HCT116 (cell line): Measurements from ENCODE around the gene UBE2V1. TPM values are rescaled to one million over a fixed set of nuclear protein-coding genes. Genes with fewer than 3 reads are reported as not detected.

ENCODE experiments used
- ATAC-seq: fragments of 200-7000 bp; cut with Tn5 transposase; 2 replicates; pipeline ENCODE4 v1.9.1; 2020; ENCODE audit warnings: mild to moderate bottlenecking, moderate library complexity
- BruUV-seq: library from RNA; stranded (reverse); fragments of 400-500 nt; replicated peaks from 2 replicates; lab custom pipeline; 2021; lab: Mats Ljungman, UMichigan
- CTCF ChIA-PET: fragments of 300-600 bp; sonication (Branson Sonifier 250); formaldehyde crosslinking; loops from one replicate; lab custom pipeline; 2021; ENCODE audit warnings: antibody characterized with exemption; lab: Charles Lee
- POLR2A ChIA-PET: fragments of 300-600, 350-600 bp; sonication (Branson Sonifier 250); formaldehyde crosslinking; loops from one replicate; lab custom pipeline; 2021; ENCODE audit warnings: antibody characterized with exemption; lab: Charles Lee
- RAD21 ChIA-PET, 2 experiments: fragments of 300-600 bp; sonication (Branson Sonifier 250); formaldehyde crosslinking; loops; one replicate each; lab custom pipeline; 2023; ENCODE audit warnings: low total read pairs in 2 of 2; ENCODE audit not compliant: uncharacterized antibody in 2 of 2, unreplicated experiment in 2 of 2, low non-redundant PET in 1 of 2; lab: Charles Lee
- DNase-seq: peaks from one replicate; pipeline ENCODE4 v3.0.0-alpha.2; 2010; ENCODE audit warnings: low read depth, low spot score
- H2AFZ ChIP-seq: fragments of 200-600 bp; shearing (Covaris generic), sonication (generic); 2 replicates; pipeline ENCODE4 v1.6.1; 2017; ENCODE audit warnings: low read depth, mixed run types, mixed read lengths, antibody characterized with exemption, low read length; ENCODE audit not compliant: poor library complexity, severe bottlenecking
- H3K27ac ChIP-seq: 2 replicates; pipeline ENCODE4 v1.5.1; 2012; ENCODE audit warnings: low read depth, low read length
- H3K27me3 ChIP-seq: fragments of 200-600 bp; sonication (generic); 2 replicates; pipeline ENCODE4 v1.6.1; 2016; ENCODE audit warnings: mixed run types, low read length, mixed read lengths; ENCODE audit not compliant: insufficient read depth
- H3K36me3 ChIP-seq, 2 experiments: fragments of 200-500 bp in 1 of 2; fragments of 200-600 bp in 1 of 2; sonication (Bioruptor generic) in 1 of 2; sonication (generic) in 1 of 2; 2 replicates each; pipeline versions ENCODE4 v1.5.1 to v1.6.1; 2014 to 2016; ENCODE audit warnings: low read length in 2 of 2, inconsistent platforms in 1 of 2, mixed read lengths in 1 of 2, mixed run types in 1 of 2; ENCODE audit not compliant: insufficient read depth in 2 of 2, control insufficient read depth in 1 of 2
- H3K4me1 ChIP-seq, 2 experiments: fragments of 200-600 bp in 1 of 2; sonication (generic) in 1 of 2; 2 replicates each; pipeline versions ENCODE4 v1.5.1 to v1.6.1; 2012 to 2017; ENCODE audit warnings: low read length in 2 of 2, inconsistent platforms in 1 of 2, mild to moderate bottlenecking in 1 of 2, mixed read lengths in 1 of 2, mixed run types in 1 of 2, moderate library complexity in 1 of 2; ENCODE audit not compliant: insufficient read depth in 2 of 2, control insufficient read depth in 1 of 2
- H3K4me2 ChIP-seq: fragments of 200-600 bp; sonication (generic); 2 replicates; pipeline ENCODE4 v1.6.1; 2017; ENCODE audit warnings: mixed run types, low read length, mixed read lengths
- H3K4me3 ChIP-seq, 2 experiments: fragments of 200-600 bp in 1 of 2; sonication (generic) in 1 of 2; replicated peaks in 1 of 2; 2 replicates each; pipeline ENCODE4 v1.5.1; 2011 to 2016; ENCODE audit warnings: low read length in 2 of 2, control low read depth in 1 of 2, low read depth in 1 of 2, mild to moderate bottlenecking in 1 of 2, mixed read lengths in 1 of 2, mixed run types in 1 of 2
- H3K79me2 ChIP-seq: fragments of 200-600 bp; sonication (generic); 2 replicates; pipeline ENCODE4 v1.6.1; 2017; ENCODE audit warnings: mild to moderate bottlenecking, mixed run types, low read length, moderate library complexity, mixed read lengths; ENCODE audit not compliant: insufficient read depth
- H3K9ac ChIP-seq: fragments of 200-600 bp; sonication (generic); 2 replicates; pipeline ENCODE4 v1.6.1; 2016; ENCODE audit warnings: low read length, mixed read lengths
- H3K9me2 ChIP-seq: fragments of 200-600 bp; sonication (generic), shearing (Covaris generic); 2 replicates; pipeline ENCODE4 v1.6.1; 2017; ENCODE audit warnings: mixed run types, mild to moderate bottlenecking, moderate library complexity; ENCODE audit not compliant: insufficient read depth
- H3K9me3 ChIP-seq, 2 experiments: fragments of 200-500 bp in 1 of 2; fragments of 200-600 bp in 1 of 2; sonication (Bioruptor generic) in 1 of 2; sonication (generic) in 1 of 2; 2 replicates each; pipeline ENCODE4 v1.6.1; 2014 to 2017; ENCODE audit warnings: low read length in 2 of 2, mixed read lengths in 2 of 2, inconsistent platforms in 1 of 2, low read depth in 1 of 2, mild to moderate bottlenecking in 1 of 2, mixed run types in 1 of 2, moderate library complexity in 1 of 2; ENCODE audit not compliant: control insufficient read depth in 1 of 2, insufficient read depth in 1 of 2
- H4K20me1 ChIP-seq: fragments of 200-600 bp; sonication (generic), shearing (Covaris generic); 2 replicates; pipeline ENCODE4 v1.6.1; 2017; ENCODE audit warnings: mixed run types, mild to moderate bottlenecking, moderate library complexity; ENCODE audit not compliant: insufficient read depth
- CBX3 ChIP-seq: IDR thresholded peaks from 2 replicates; pipeline ENCODE4 v1.6.1; 2012; ENCODE audit warnings: low read depth
- CEBPB ChIP-seq: IDR thresholded peaks from 2 replicates; pipeline ENCODE4 v1.6.1; 2012; ENCODE audit warnings: low read depth
- CTCF ChIP-seq, 3 experiments: fragments of 200-600 bp in 1 of 3; sonication (generic) in 1 of 3; IDR thresholded peaks in 2 of 3; conservative IDR thresholded peaks in 1 of 3; 2 replicates each; pipeline ENCODE4 v1.5.1; 2012 to 2017; ENCODE audit warnings: low read depth in 2 of 3, low read length in 2 of 3, antibody characterized with exemption in 1 of 3, borderline replicate concordance in 1 of 3, control low read depth in 1 of 3, mild to moderate bottlenecking in 1 of 3, mixed read lengths in 1 of 3, mixed run types in 1 of 3, moderate library complexity in 1 of 3; ENCODE audit not compliant: insufficient read depth in 1 of 3
- EGR1 ChIP-seq: IDR thresholded peaks from 2 replicates; pipeline ENCODE4 v1.6.1; 2012; ENCODE audit warnings: low read depth
- EZH2 ChIP-seq: fragments of 200-600 bp; sonication (generic); IDR thresholded peaks from 2 replicates; pipeline ENCODE4 v1.6.1; 2017; ENCODE audit warnings: antibody characterized with exemption, mixed run types
- EZH2phosphoT487 ChIP-seq: fragments of 200-600 bp; IDR thresholded peaks from 2 replicates; pipeline ENCODE4 v1.6.1; 2018; ENCODE audit warnings: antibody characterized with exemption, borderline replicate concordance
- FOSL1 ChIP-seq: IDR thresholded peaks from 2 replicates; pipeline ENCODE4 v1.6.1; 2012; ENCODE audit warnings: low read depth
- JUND ChIP-seq: IDR thresholded peaks from 2 replicates; pipeline ENCODE4 v1.6.1; 2012
- MAX ChIP-seq: IDR thresholded peaks from 2 replicates; pipeline ENCODE4 v1.6.1; 2012
- POLR2A ChIP-seq: IDR thresholded peaks from 2 replicates; pipeline ENCODE4 v1.7.0; 2011; ENCODE audit warnings: borderline replicate concordance; ENCODE audit not compliant: insufficient read depth, insufficient read length; ENCODE audit errors: extremely low read depth
- RAD21 ChIP-seq: IDR thresholded peaks from 2 replicates; pipeline ENCODE4 v1.6.1; 2012; ENCODE audit warnings: low read depth, mild to moderate bottlenecking
- REST ChIP-seq: IDR thresholded peaks from 2 replicates; pipeline ENCODE4 v1.6.1; 2012; ENCODE audit warnings: low read depth
- SIN3A ChIP-seq: IDR thresholded peaks from 2 replicates; pipeline ENCODE4 v1.6.1; 2012; ENCODE audit warnings: low read depth
- SP1 ChIP-seq: IDR thresholded peaks from 2 replicates; pipeline ENCODE4 v1.6.1; 2012; ENCODE audit warnings: low read depth
- TCF7L2 ChIP-seq: IDR thresholded peaks from 2 replicates; pipeline ENCODE4 v1.7.0; 2011; ENCODE audit warnings: borderline replicate concordance, inconsistent platforms; ENCODE audit not compliant: insufficient read depth, insufficient read length; ENCODE audit errors: extremely low read depth
- YY1 ChIP-seq: IDR thresholded peaks from 2 replicates; pipeline ENCODE4 v1.6.1; 2011; ENCODE audit warnings: low read length, low read depth, moderate library complexity, mild to moderate bottlenecking; ENCODE audit not compliant: insufficient replicate concordance; ENCODE audit errors: extremely low read depth
- ZBTB33 ChIP-seq: IDR thresholded peaks from 2 replicates; pipeline ENCODE4 v1.6.1; 2011; ENCODE audit warnings: mild to moderate bottlenecking, low read length, moderate library complexity; ENCODE audit not compliant: insufficient replicate concordance; ENCODE audit errors: extremely low read depth
- ZFX ChIP-seq: fragments of 450-650 bp; IDR thresholded peaks from 2 replicates; pipeline ENCODE4 v1.6.1; 2017
- ZNF274 ChIP-seq: fragments of 200-500 bp; sonication (Bioruptor generic); IDR thresholded peaks from 2 replicates; pipeline ENCODE4 v1.6.1; 2014; ENCODE audit warnings: mild to moderate bottlenecking, low read depth, low read length, inconsistent platforms
- intact Hi-C: fragments of 100-400 bp; cut with micrococcal nuclease; formaldehyde crosslinking; loops from 2 replicates; pipeline ENCODE4 v1.10.0; 2022
- total RNA-seq: library from RNA; stranded (reverse); gene quantifications from one replicate; pipeline ENCODE4 v1.2.1, GENCODE V29; 2021; ENCODE audit not compliant: unreplicated experiment
- TF ChIP-seq, protein P1 (sequence below): IDR thresholded peaks from 2 replicates; pipeline ENCODE4 v1.6.1; 2012

The UBE2V1 gene
- total RNA-seq, 1 experiment from 2014 or later, result 114 TPM

DNA sequence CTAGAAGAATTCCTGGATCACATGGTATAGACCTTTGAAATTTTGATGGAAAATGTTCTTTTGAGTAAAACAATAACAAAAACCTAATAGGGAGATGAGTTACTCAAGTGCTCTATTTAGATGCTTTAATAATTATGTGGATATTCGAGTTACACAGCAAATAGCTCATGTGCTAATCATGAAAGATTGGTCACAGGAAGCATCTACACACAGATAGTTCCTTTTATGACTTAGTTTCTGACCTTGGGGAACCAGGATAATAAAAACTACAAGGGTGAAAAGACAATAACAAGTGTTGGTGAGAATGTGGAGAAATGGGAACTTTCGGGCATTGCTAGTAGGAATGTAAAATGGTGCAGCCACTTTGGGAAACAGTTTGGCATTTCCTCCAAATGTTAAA lies 19.7 kb downstream of the UBE2V1 start:
- no peak for DNase-seq
- Histone ChIP-seq H3K36me3 (peaks cover 22 to 39% of the 10 kb centered on the region in 2 experiments), H3K4me1 (no peaks in the 10 kb centered on the region; a peak in 1 of 4 replicates), H3K9ac (no peak overlapping the region), H3K79me2 (peaks cover 93% of the 10 kb centered on the region), H3K9me2 (no peaks in the 10 kb centered on the region), H3K27ac (no peak overlapping the region)
- CTCF ChIA-PET, result no interaction called here
- no TSS peak for BruUV-seq
- intact Hi-C loops, result no loop called here
- ATAC-seq, result no peak
- TF ChIP-seq ZNF274 (no peak), SIN3A (no peak), REST (no peak), POLR2A (no peak), FOSL1 (no peak), SP1 (no peak), ZFX (no peak), YY1 (no peak), EZH2 (no peak), EGR1 (no peak), MAX (no peak), CEBPB (no peak), TCF7L2 (no peak), RAD21 (no peak), EZH2phosphoT487 (no peak), ZBTB33 (no peak), JUND (no peak), CTCF (IDR thresholded peaks at IDR 0.05 in 2 of 3, conservative IDR thresholded peaks at IDR 0.05 in 1 of 3; ENCODE audit: borderline replicate concordance in 1 of 3, insufficient read depth in 1 of 3, low read depth in 2 of 3, low read length in 2 of 3) (no peak), CBX3 (no peak)
- TF ChIP-seq, protein P1, sequence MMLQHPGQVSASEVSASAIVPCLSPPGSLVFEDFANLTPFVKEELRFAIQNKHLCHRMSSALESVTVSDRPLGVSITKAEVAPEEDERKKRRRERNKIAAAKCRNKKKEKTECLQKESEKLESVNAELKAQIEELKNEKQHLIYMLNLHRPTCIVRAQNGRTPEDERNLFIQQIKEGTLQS, result no peak
- TF ChIP-seq, all 23 proteins: peak for 0
- Histone ChIP-seq H3K4me3 (no peak overlapping the region), H2AFZ (no peak overlapping the region), H3K4me2 (no peak overlapping the region), H4K20me1 (no peaks in the 10 kb centered on the region), H3K27me3 (no peaks in the 10 kb centered on the region), H3K9me3 (no peaks in the 10 kb centered on the region)
- ChIA-PET RAD21 (interaction anchor here in 1 of 2 experiments (0.6 kb wide), 1 partner anchor 22 kb away, joined by 7 read pairs; no protein-coding TSS in a partner anchor), POLR2A (no interaction called here)
